HepG2 (cell line): ENCODE data around the gene ABCC1. TPM values are rescaled to one million over a fixed set of nuclear protein-coding genes. Genes with fewer than 3 reads are reported as not detected.

Experiments used
- ASH2L ChIP-seq: fragments of 300-600, 200-600 bp; sonication (generic); IDR thresholded peaks from 2 replicates; pipeline ENCODE4 v1.7.0; 2017; ENCODE audit warnings: low read depth, mild to moderate bottlenecking, moderate library complexity, mixed read lengths, low read length; ENCODE audit not compliant: insufficient read length
- ETV5 ChIP-seq: IDR thresholded peaks from 2 replicates; pipeline ENCODE4 v1.6.1; 2018; ENCODE audit warnings: missing biosample characterization, missing genetic modification reagents, inconsistent platforms, borderline replicate concordance
- FOXK2 ChIP-seq: fragments of 450-650 bp; IDR thresholded peaks from 2 replicates; pipeline ENCODE4 v1.6.1; 2016
- GABPA ChIP-seq, 2 experiments: IDR thresholded peaks; 2 replicates each; pipeline ENCODE4 v1.6.1; 2011 to 2016; ENCODE audit warnings: low read depth in 2 of 2, low read length in 1 of 2, missing biosample characterization in 1 of 2, missing genetic modification characterization in 1 of 2
- HMG20B ChIP-seq: conservative IDR thresholded peaks from 2 replicates; pipeline ENCODE4 v1.6.1; 2016; ENCODE audit warnings: missing genetic modification reagents, missing compliant biosample characterization
- ISL2 ChIP-seq: sonication (generic); formaldehyde crosslinking; IDR thresholded peaks from 2 replicates; pipeline ENCODE4 v1.5.0; 2020; ENCODE audit warnings: missing genetic modification reagents
- KDM2A ChIP-seq: sonication (generic); formaldehyde crosslinking; IDR thresholded peaks from 2 replicates; pipeline ENCODE4 v1.4.0; 2020; ENCODE audit warnings: low read depth, missing genetic modification reagents, borderline replicate concordance
- PCBP1 ChIP-seq: fragments of 200-400 bp; formaldehyde crosslinking; IDR thresholded peaks from 2 replicates; pipeline ENCODE4 v1.6.1; 2017; ENCODE audit warnings: mild to moderate bottlenecking, low read depth, low read length, borderline replicate concordance
- PITX1 ChIP-seq: sonication (generic); formaldehyde crosslinking; IDR thresholded peaks from 2 replicates; pipeline ENCODE4 v1.5.1; 2020; ENCODE audit warnings: mild to moderate bottlenecking, missing genetic modification reagents
- RARA ChIP-seq: IDR thresholded peaks from 2 replicates; pipeline ENCODE4 v1.6.1; 2016; ENCODE audit warnings: missing genetic modification reagents, missing compliant biosample characterization
- SOX6 ChIP-seq, 2 experiments: fragments of 450-650 bp in 1 of 2; sonication (generic) in 1 of 2; formaldehyde crosslinking in 1 of 2; IDR thresholded peaks; 2 replicates each; pipeline versions ENCODE4 v1.4.0 to v1.6.1; 2017 to 2020; ENCODE audit warnings: antibody characterized with exemption in 1 of 2, mild to moderate bottlenecking in 1 of 2, missing genetic modification reagents in 1 of 2
- SRF ChIP-seq: IDR thresholded peaks from 2 replicates; pipeline ENCODE4 v1.6.1; 2011; ENCODE audit warnings: mild to moderate bottlenecking, low read depth, low read length, moderate library complexity
- TAF1 ChIP-seq: sonication (generic); formaldehyde crosslinking; IDR thresholded peaks from 2 replicates; pipeline ENCODE4 v1.4.0; 2020; ENCODE audit warnings: missing genetic modification reagents
- YEATS4 ChIP-seq: sonication (generic); formaldehyde crosslinking; IDR thresholded peaks from 2 replicates; pipeline ENCODE4 v1.4.0; 2020; ENCODE audit warnings: missing genetic modification reagents, borderline replicate concordance
- ZNF180 ChIP-seq: sonication (generic); formaldehyde crosslinking; IDR thresholded peaks from 2 replicates; pipeline ENCODE4 v1.4.0; 2020; ENCODE audit warnings: low read depth, missing genetic modification reagents, borderline replicate concordance
- ZNF205 ChIP-seq: IDR thresholded peaks from 2 replicates; pipeline ENCODE4 v1.6.1; 2018; ENCODE audit warnings: missing biosample characterization, missing genetic modification reagents
- ZNF441 ChIP-seq: sonication (generic); formaldehyde crosslinking; IDR thresholded peaks from 2 replicates; pipeline ENCODE4 v1.7.0; 2021; ENCODE audit warnings: missing genetic modification reagents, borderline replicate concordance
- ZNF749 ChIP-seq: sonication (generic); formaldehyde crosslinking; IDR thresholded peaks from 2 replicates; pipeline ENCODE4 v1.8.0; 2022; ENCODE audit warnings: mild to moderate bottlenecking, missing genetic modification reagents, moderate library complexity, borderline replicate concordance
- ZNF891 ChIP-seq: sonication (generic); formaldehyde crosslinking; IDR thresholded peaks from 2 replicates; pipeline ENCODE4 v1.5.0; 2020; ENCODE audit warnings: mild to moderate bottlenecking, missing genetic modification reagents
- ZSCAN25 ChIP-seq: sonication (generic); formaldehyde crosslinking; IDR thresholded peaks from 2 replicates; pipeline ENCODE4 v1.8.0; 2022; ENCODE audit warnings: mild to moderate bottlenecking, missing genetic modification reagents
- polyA plus RNA-seq, 8 experiments: library from polyadenylated mRNA; depleted of rRNA in 3 of 8; stranded (reverse) in 7 of 8; unstranded in 1 of 8; fragments of >200 nt; fragmentation: Illumina TruSeq in 4 of 8; extraction: Trizol in 4 of 8; gene quantifications; 2 replicates each; pipeline versions ENCODE4 v1.2.1 to v1.2.3, GENCODE V29; 2011 to 2016; ENCODE audit warnings: low read depth in 4 of 8, missing spikeins in 1 of 8, mixed read lengths in 1 of 8; ENCODE audit not compliant: insufficient read depth in 1 of 8
- total RNA-seq, 5 experiments: library from RNA; depleted of rRNA; stranded (reverse); fragments of >200 nt; fragmentation: Illumina TruSeq; extraction: Trizol; gene quantifications; 2 replicates each; pipeline ENCODE4 v1.2.3, GENCODE V29; 2016; ENCODE audit warnings: low read depth in 1 of 5
- TF ChIP-seq, protein P1 (sequence below): IDR thresholded peaks from 2 replicates; pipeline ENCODE4 v1.4.0; 2020; ENCODE audit warnings: mild to moderate bottlenecking, missing genetic modification reagents
- TF ChIP-seq, protein P2 (sequence below): sonication (generic); formaldehyde crosslinking; IDR thresholded peaks from 2 replicates; pipeline ENCODE4 v1.4.0; 2020; ENCODE audit warnings: missing genetic modification reagents
- TF ChIP-seq, protein P3 (sequence below): IDR thresholded peaks from 2 replicates; pipeline ENCODE4 v1.6.1; 2016; ENCODE audit warnings: low read depth, borderline replicate concordance
- TF ChIP-seq, protein P4 (sequence below): sonication (generic); formaldehyde crosslinking; IDR thresholded peaks from 2 replicates; pipeline ENCODE4 v1.4.0; 2020; ENCODE audit warnings: missing genetic modification reagents, low read depth, mild to moderate bottlenecking, borderline replicate concordance

Gene ABCC1
- total and polyA plus RNA-seq, 2 of the 13 experiments (the other 11 are each of a cell fraction or from before 2014, with no cell fraction given): 13.0 to 30.6 TPM

DNA sequence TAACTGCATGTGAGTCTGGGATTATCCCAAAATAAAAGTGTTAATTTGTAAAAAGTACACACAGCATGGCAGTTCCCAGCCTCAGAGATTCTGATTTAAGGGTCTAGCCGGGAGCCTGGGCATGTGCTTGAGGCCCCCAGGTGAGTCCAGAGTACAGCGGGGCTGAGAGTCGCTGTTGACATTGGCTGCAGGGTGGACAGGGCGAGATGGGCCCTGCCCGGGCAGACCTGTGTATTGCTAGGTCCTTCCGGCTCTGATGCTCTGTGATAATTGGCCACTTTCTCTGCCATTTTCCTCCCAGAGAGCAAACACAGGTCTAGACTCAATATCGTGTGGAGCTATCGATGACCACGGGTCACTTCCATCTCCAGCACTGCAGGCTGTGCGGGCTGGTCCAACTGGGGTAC, 200.3 kb downstream of the ABCC1 start (continued):
- TF ChIP-seq ISL2 (CRISPR knock-in tag) (peak; percentile 68; the same call in 1 of the 2 replicates), SOX6 (IDR thresholded peaks at IDR 0.05) (no peak), SOX6 (CRISPR knock-in tag; IDR thresholded peaks at IDR 0.05) (no peak), YEATS4 (CRISPR knock-in tag) (peak; percentile 56; the same call in 1 of the 2 replicates), ZNF749 (CRISPR knock-in tag) (0 out of 2 replicates have a peak, but pooled peaks have one; percentile 58), FOXK2 (peak; percentile 25; the same call in 1 of the 2 replicates), TAF1 (CRISPR knock-in tag) (no peak), RARA (peak; percentile 47; the same call in 1 of the 2 replicates), ZNF180 (CRISPR knock-in tag) (0 out of 2 replicates have a peak, but pooled peaks have one; percentile 51), ASH2L (peak; percentile 84), ZNF205 (CRISPR knock-in tag) (peak; percentile 70), PCBP1 (no peak), SRF (no peak), ZNF441 (CRISPR knock-in tag) (no peak), KDM2A (CRISPR knock-in tag) (peak; percentile 43; the same call in 1 of the 2 replicates), GABPA (IDR thresholded peaks at IDR 0.05; ENCODE audit: low read depth, low read length) (no peak), GABPA (CRISPR knock-in tag; IDR thresholded peaks at IDR 0.05; ENCODE audit: low read depth) (peak; percentile 73), ZSCAN25 (CRISPR knock-in tag) (peak; percentile 89), ETV5 (CRISPR knock-in tag) (peak; percentile 61; the same call in 1 of the 2 replicates), HMG20B (0 out of 2 replicates have a peak, but pooled peaks have one; percentile 16), PITX1 (peak; percentile 33; the same call in 1 of the 2 replicates), ZNF891 (CRISPR knock-in tag) (no peak)
- TF ChIP-seq, protein P1, sequence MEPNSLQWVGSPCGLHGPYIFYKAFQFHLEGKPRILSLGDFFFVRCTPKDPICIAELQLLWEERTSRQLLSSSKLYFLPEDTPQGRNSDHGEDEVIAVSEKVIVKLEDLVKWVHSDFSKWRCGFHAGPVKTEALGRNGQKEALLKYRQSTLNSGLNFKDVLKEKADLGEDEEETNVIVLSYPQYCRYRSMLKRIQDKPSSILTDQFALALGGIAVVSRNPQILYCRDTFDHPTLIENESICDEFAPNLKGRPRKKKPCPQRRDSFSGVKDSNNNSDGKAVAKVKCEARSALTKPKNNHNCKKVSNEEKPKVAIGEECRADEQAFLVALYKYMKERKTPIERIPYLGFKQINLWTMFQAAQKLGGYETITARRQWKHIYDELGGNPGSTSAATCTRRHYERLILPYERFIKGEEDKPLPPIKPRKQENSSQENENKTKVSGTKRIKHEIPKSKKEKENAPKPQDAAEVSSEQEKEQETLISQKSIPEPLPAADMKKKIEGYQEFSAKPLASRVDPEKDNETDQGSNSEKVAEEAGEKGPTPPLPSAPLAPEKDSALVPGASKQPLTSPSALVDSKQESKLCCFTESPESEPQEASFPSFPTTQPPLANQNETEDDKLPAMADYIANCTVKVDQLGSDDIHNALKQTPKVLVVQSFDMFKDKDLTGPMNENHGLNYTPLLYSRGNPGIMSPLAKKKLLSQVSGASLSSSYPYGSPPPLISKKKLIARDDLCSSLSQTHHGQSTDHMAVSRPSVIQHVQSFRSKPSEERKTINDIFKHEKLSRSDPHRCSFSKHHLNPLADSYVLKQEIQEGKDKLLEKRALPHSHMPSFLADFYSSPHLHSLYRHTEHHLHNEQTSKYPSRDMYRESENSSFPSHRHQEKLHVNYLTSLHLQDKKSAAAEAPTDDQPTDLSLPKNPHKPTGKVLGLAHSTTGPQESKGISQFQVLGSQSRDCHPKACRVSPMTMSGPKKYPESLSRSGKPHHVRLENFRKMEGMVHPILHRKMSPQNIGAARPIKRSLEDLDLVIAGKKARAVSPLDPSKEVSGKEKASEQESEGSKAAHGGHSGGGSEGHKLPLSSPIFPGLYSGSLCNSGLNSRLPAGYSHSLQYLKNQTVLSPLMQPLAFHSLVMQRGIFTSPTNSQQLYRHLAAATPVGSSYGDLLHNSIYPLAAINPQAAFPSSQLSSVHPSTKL: peak; percentile 86
- TF ChIP-seq, protein P2, sequence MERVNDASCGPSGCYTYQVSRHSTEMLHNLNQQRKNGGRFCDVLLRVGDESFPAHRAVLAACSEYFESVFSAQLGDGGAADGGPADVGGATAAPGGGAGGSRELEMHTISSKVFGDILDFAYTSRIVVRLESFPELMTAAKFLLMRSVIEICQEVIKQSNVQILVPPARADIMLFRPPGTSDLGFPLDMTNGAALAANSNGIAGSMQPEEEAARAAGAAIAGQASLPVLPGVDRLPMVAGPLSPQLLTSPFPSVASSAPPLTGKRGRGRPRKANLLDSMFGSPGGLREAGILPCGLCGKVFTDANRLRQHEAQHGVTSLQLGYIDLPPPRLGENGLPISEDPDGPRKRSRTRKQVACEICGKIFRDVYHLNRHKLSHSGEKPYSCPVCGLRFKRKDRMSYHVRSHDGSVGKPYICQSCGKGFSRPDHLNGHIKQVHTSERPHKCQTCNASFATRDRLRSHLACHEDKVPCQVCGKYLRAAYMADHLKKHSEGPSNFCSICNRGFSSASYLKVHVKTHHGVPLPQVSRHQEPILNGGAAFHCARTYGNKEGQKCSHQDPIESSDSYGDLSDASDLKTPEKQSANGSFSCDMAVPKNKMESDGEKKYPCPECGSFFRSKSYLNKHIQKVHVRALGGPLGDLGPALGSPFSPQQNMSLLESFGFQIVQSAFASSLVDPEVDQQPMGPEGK (CRISPR knock-in tag): peak; percentile 86
- TF ChIP-seq, protein P3, sequence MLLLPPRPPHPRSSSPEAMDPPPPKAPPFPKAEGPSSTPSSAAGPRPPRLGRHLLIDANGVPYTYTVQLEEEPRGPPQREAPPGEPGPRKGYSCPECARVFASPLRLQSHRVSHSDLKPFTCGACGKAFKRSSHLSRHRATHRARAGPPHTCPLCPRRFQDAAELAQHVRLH (CRISPR knock-in tag): 0 out of 2 replicates have a peak, but pooled peaks have one; percentile 12
- TF ChIP-seq, protein P4, sequence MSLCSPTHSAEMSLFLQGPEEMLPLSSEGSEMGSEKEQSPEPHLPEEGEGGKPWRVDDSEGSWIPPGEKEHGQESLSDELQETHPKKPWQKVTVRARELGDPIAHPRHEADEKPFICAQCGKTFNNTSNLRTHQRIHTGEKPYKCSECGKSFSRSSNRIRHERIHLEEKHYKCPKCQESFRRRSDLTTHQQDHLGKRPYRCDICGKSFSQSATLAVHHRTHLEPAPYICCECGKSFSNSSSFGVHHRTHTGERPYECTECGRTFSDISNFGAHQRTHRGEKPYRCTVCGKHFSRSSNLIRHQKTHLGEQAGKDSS (CRISPR knock-in tag): 0 out of 2 replicates have a peak, but pooled peaks have one; percentile 56
